Glomerular visceral epithelial cell (primary cell): ENCODE data around the gene MAGIX.

Experiments used
- DNase-seq: peaks from one replicate; pipeline ENCODE4 v3.0.0-alpha.2; 2016; ENCODE audit errors: extremely low spot score

MAGIX gene

DNA sequence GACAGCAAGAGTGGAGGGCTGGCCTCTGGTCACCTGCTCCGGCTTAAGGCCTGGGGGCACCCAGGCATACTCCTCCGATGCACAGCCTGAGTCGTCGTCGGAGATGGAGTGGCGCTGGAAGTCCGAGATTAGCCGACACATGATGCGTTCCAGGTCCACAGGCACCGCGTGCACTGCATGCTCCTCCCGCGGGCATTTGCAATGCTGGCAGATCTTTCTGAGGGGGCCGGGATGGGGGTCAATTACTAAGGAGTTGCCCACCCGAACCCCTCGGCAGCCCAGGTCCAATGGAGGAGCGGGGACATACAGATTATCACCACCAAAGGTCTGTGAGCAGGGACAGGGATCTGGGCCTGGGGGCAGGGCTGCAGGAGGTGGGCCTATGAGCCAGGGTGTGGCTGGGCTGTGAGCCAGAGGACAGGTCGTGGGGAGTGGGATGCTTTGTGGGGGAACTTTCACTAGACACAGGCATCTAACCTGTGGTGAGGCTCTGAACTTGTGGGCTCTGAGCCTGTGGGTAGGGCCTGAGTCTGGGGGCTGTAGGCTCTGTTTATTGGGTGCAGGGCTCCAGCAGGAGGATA is 21.2 kb downstream of the MAGIX start:
- no peak for DNase-seq

DNA sequence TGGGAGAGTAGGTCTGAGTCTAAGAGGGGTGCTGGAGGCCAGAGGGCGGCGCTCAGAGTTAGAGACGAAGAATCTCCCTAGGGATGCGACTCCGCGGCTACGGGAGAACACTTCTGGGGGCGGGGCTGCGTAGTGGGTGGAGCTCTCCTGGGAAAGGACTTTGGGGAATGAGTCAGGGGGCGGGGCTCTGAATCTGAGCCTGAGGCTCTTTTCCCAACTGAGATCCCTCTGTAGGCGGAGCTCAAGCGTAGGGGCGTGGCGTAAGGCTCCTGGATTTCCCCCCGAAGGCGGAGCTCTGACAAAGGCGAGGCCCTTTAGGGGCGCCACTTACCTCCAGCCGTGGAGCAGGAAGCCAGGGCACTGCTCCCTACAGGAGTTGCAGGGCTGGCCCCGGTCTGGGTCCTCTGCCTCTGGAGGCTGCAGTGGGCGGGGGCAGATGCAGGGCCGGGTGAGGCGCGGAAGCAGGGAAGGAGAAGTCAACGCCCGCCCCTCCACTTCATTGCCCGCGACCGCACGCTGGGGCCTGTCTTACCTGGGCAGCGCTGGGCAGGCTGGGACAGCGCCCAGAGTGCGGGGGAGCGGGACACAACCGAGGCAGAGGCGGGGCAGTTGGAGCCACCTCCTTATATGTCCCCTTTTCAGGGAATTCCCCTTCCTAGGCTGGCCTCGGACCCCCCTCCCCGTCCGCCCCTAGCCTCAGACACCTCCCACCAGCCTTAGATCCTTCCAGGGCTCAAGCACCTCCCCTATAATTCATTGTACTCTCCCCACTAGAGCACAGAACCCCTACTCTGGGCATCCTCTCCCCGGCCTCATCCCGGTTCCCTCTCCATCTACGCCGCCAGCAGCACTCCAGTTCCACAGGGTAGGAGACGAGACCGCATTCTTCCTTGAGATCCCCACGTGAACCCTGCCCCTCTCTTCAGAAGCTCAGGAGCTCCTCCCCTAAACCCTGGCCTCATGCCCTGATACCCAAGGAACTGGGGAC is 22.0 kb downstream of the MAGIX start:
- peak; percentile 94 for DNase-seq

DNA sequence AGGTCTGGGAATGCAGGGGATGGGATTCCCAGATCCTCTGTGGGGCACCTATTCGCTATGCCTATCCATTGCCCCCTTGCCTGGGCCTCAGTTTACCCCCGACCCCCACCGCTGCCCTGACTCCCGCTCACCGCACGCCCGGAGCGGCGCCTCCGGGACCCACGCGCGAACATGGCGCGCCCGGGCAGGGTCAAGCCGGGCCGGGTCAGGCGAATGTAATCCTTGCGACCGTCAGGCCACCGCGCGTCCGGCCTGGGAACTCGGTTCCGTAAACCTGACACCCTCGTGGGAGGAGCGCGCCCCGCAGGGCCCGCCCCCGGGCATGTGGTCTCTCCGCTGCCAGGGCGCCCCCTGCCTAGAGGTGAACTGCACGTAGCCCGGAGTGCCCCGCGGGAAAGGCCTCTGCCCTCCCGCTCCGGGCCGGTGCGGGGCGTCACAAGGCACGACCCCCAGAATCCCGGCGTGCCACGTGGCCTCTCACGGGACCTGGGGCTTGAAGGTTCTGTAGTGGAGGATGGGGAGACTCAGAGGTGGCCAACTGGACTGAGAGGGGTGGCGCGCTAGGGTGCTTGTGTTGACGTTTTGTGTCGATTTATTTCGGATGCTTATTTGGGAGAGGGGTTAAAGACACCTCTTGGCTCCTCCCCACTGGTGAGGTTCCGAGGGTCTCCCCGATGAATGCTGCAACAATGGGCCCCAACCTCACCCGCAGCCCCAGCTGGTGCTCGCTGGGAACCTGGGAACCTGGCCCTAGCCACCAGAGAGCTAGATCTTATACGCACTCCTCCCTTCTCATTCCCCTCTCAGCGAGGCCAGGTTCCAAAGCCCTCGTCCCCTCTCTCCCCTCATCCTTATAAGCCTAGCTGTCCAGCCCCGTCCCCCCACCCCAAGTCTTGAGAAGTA is 23.8 kb downstream of the MAGIX start, which contains the start of gene PRICKLE3:
PRICKLE3 (minus strand) TSS at position 249 of the 903 bp plus-strand sequence; CDS start at position 173, 76 bp downstream.
- peak; percentile 62 for DNase-seq

DNA sequence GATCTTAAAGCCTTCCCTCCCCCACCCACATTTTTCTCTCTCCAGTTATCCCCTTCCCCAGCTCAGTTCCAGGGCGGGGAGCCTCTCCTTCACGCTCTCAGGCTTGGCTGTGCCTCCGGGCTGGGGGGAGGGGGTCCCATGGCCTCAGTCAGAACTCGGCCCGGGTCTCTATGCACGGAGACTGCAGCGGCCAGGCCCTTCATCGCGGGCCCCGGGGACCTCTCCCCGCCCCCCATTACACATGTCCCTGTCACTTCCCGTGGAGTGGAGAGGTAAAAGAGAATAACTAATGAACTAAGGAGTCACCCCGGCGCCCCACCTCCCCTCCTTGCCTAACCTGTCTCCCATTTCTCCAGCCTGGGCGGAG is 24.5 kb downstream of the MAGIX start:
- DNase-seq, result no peak

DNA sequence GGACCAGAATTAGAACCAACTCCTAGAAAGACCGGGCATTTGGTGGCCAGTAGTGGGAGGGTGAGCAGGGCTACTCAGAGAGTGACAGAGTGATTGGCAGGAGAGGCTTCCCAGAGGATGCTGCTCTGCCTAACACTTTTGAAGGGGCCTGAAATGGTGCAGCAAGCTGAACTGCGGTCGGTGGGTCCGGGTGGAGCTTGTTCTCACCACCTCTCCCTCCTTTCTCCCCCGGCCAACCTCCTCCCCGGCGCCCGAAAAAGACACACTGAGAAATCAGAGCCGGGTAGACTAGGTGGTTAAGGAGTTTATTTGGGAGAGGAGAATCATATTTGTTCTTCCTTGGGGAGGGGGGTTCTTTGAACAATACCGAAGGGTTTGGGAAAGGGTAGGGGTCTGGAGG is 25.0 kb downstream of the MAGIX start:
- no peak for DNase-seq

DNA sequence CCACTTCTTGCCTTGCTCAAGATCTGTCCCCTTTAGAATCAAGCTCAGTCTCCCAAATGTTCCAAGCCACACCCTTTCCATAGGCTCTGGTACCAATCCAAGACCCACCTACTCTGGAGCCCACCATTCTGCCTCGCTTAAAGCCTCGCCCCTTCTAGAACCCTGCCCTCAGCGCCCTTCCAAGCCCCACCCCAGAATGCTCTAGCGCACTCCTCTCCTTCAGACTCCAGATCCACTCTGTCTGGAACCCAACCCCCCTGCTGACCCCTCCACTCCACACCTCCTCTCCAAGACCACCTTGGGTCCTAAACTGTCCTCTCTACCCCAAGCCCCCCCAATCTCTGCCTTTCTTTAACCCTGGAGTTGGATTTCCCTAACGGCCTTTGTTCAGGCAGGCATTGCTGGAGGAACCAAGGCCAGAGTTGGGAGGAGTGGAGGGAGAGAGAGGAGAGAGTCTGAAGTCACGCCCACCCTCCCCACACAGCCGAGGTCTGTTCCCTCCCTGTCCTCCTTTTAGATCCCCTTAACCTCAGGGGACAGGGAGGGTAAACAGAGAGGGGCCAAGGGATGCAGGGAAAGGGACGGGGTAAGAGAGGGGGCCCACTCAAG is 26.0 kb downstream of the MAGIX start:
- DNase-seq, result no peak

DNA sequence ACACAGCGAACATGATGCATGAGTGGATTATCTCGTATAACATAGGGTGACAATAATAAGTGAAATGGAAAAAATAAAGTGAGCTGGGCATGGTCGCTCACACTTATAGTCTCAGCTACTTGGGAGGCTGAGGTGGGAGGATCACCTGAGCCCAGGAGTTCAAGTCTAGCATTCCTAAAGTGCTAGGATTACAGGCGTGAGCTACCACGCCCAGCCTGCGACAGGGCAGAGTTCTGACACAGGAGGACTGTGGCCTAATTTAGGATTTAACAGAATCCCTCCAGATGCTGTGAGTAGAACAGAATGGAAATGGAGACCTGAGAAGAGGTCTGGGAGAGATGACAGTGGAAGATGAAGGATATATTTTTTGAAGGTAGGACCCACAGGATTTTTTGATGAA is 27.0 kb downstream of the MAGIX start:
- no peak for DNase-seq

DNA sequence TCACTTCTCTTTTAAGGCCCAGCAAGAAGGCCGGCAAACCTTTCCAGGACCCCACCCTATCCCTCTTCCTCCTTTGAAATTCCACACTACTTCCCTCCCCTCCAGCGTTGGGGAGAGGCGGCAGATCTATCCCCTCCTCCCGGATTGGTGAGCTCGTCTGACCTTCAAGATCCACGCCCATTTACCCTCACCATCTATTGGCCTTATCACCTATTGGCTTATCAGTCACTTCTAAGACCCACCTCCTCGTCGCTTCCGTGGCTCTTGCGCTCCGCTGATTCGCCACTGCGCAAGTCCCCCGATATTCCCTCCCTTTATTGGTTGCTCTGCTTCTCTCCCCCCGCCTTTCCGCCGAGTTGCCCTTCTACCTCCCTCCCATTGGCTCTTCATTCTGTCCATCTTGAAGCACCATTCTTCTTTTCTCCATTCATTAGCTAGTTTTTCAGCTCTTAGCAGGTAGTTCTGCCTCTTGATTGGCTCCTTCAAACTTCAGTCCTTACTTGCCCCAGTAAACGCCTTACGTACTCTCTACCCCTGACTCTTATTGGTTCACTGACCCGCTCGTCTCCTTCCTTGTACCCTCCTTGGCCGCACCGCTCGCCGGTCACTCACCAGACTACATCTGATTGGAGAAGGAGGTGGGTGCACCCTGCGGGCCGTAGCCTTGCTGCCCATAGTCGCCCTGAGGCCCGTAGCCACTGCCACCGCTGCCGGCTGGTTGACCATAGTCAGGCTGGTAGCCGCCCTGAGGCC is 28.4 kb downstream of the MAGIX start:
- peak; percentile 99 for DNase-seq

DNA sequence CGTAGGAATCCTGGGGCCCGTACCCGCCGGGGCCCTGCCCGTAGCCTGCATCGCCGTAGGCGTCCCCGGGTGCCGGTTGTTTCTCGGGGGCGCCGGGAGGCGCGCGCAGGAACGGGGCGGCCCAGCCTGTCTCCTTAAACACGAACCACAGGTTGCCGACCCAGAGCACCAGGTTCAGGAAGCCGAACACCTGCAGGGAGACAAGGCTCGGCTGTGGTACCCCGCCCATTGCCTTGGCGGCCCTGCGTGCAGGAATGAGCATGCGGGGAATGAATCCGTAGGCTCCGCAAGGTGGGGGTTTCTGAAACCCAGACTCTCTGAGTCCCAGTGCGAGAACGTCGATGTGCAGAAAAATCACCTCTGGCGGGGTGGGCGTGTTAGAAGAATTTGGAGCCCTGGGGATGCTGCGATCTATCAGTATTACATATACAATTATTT is 29.0 kb downstream of the MAGIX start:
- no peak for DNase-seq

DNA sequence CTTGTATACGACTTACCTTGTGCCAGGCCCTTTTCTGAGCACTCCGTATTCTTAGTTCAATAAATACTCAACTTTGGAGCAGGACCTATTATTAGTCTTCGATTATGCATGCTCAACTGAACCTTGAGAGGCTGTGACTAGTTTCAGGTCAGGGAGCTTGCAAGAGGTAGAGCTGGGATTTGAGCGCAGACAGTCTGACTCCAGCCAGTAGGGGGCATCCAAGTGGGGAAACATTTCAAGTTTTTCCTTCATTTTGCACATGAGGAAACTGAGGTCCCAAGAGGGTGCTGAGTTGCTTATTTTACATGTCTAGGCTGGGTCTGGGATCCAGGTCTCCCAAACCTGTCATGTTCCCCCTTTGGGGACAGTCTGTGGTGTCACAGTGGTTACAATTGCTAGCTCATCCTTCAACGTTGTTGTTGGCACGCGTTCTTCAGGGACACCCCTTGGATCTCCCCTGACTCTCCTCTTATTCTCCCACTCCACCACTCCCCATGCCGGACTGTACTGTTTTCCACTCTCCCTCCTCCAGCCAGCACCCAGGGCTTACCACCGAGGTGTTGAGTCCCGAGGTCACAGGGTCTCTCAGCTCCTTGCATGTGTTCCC is 30.3 kb downstream of the MAGIX start:
- no peak for DNase-seq

DNA sequence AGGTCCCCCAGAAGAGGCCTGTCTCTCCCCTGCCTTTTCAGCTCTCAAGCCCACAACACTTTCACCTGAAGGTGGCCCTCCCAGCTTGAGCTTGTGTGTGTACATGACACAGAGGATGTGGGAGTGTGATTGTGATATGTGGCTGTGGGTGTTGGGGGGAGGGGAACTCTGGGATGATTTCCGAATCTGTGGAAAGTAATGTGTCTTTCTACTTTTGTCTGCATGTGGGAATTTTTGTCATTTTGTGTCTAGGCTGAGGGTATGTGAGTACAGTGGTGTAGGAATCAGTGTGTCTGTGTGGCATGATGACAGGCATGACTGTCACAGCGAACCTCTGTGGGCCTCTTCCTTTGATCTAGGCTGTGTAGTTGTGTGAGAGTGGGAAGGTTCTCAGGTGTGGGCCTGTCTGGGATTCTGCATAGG is 31.0 kb downstream of the MAGIX start:
- no peak for DNase-seq

DNA sequence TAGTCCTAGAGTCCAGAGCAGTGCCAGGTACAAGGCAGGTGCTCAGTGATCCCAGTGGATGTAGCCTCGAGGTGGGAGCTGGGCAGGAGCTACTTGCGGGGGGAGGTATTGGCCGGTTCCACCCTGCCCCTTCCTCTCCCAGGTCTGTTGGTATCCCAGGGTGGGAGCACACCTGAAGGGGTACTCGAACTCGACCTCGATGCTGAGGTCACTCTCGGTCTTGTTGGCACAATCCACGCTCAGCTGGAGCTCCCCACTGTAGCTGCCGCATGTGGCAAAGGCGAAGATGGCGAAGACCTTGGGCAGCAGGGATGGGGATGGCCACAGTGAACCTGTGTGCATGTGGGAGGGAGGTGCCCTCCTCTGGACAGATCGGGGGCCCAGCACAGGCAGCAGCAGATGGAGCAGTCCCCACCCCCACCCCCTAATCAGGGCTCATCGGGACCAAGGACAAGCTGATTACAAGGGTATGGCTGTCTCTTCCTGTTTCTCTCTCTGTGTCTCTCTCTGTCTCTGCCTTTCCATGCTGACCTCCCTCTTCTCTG is 35.1 kb downstream of the MAGIX start:
- no peak for DNase-seq

DNA sequence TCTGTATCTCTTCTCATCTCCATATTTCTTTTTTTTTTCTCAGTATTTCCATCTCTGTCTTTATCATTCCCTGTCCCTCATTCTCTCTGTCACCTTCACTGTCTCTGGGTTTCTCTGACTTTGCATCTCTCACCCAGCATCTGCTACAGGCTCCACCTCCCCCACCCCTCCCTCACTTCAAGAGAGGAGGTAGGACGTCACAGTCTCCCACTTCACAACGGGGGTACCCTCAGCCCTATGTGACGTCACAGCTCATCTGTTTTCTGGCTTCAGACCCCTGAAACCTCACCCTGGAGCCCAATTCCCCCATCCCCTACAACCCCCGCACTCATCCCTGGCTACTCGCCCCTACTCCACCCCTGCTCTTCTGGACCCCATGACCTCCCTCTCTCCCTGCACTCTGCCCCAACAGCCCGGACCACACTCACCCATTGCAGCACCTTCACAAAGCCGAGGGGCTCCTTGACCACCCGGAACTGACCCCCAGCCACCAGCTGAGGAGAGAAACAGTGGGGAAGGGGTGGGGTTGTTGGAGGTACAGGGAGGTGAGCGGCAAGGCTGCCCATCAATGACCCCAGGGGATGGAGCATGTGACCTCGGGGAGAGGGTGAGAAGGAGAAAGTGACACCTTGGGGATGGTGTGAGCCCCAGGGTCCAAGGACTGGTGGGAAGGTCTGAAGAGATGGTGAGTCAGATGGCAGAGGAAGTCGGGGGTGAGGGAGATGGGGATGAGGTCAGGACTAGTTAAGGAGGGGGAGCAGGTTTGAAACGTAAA is 36.2 kb downstream of the MAGIX start:
- DNase-seq, result no peak

DNA sequence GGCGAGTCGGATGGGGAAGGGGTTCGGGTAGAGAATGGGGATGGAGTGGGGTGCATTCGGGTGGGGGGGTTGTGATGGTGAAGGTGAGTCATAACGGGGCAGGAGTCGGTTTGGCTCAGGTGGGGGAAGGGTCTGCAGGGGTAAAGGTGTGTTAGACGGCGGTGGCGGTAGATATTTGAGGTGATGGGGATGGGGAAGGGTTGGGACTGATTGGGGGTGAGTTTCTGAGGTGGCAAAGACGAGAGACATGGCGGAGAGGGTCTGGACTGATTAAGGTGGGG is 36.7 kb downstream of the MAGIX start:
- DNase-seq, result no peak

DNA sequence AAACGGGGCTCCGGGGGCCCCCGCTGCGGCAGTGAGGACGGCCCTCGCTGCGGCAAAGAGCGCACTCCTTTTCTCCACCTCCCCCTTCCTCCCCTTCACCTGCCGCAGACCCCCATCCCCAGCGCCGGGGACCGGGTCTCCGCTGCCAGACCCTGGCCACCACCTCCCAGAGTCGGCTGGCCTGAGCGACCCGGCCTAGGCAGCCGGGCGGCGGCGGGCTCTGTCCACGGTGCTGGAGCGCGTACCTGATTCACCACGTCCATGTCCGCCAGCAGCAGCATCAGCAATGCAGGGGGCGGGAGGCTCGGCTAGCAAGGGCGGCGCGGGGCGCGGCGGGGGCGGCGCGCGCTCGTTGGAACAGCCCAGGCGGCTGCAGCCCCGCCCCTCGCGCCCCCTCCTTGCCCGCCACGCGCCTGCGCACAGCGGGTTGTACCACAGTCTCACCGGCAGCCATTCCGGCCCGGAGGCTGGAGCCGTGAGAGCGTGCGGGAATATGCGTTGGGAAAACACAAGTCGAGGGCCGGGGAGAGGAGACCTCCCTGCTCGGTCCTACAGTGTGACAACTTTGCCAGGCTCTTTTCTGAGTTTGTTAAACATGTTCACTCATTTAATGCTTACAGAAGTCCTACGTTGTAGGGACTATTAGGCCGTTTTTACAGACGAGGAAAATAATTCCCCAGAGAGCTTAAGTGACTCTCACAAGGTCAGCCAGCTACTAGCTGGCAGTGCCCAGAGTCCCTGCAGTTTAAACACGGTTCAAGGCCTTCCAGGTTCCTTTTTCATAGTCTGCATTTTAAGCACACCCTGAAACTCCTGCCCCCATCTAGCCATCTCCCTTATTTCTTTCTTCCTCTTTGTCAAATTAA is 37.6 kb downstream of the MAGIX start, which contains the start of gene SYP:
SYP (minus strand) TSS at position 288 of the 866 bp plus-strand sequence; CDS start at position 281, 7 bp downstream.
- DNase-seq, result peak; percentile 89

DNA sequence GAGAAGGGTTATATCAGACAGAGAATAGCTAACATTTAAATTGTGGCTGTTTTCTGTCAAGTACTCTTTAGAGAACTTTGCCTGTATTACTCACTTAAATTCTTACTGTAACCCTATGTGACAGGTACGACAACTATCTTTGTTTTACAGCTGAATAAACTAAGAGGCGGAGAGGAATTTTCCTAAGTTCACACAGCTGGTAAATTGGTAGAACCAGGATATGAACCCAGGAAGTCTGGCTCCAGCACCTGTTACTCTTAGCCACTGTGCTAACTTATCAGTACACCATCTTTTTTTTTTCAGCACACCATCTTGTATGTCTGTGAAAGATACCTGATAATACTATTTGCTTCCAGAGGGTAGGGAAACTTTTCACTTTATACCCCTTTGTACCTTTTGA is 39.5 kb downstream of the MAGIX start:
- no peak for DNase-seq

DNA sequence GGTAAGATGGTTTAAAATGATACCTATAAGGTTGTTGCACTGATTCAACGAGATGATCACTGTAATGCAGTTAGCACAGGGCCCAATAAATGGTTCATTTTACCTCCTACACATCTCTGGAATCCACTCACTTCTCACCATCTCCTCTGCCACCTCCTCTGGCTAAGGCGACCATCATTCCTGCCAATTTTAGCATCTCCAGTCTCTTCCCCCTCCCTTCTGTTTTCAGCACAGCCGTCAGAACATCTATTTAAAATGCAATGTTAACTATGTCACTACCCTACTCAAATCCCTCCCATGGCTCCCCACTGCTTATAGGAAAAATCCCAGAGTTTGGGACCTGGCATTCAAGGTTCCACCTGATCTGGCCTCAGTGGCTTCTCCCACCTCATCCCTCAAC is 41.0 kb downstream of the MAGIX start:
- DNase-seq, result no peak

DNA sequence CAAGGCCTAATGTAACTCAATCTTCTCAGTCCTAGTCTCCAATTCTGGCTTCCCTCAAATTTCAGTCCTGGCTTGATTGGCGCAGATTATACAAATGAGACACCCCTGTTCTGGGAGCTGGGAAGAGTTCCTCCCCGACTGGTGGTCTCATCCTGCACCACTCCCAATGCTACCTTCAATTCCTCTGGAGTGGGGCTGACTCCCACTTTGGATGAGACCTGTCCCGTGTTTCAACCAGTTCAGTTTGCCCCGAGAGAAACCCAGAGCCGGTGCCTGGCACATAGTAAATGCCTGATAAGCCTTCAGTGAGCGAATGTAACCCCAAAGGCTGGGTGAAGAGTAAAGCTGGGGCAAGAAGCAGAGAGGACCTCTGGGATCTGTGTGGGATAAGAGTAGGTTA is 41.5 kb downstream of the MAGIX start:
- no peak for DNase-seq

DNA sequence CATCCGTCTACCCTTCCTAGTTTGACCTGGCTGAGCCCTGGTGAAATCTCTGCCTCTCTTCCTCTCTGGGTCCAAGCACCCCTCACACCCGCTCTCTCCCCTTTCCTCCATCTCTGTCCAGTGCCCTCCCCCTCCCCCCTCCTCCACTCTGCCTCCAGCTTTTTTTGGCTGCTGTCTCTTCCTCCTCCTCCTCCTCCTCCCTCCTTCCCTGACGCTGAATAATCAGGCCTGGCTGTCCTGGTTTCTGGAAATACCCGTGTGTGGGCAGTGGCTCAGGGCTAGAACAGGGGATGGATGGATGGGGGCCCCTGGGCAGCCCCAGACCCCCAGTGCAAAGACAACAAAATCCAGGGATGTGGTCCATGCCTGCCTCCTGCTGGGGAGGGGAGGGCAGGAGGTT is 42.2 kb downstream of the MAGIX start:
- no peak for DNase-seq
